HCT116 (cell line): ENCODE measurements around the gene SLC25A1. TPM values are rescaled to one million over a fixed set of nuclear protein-coding genes. Genes with fewer than 3 reads are reported as not detected.

Source experiments
- ATAC-seq: fragments of 200-7000 bp; cut with Tn5 transposase; 2 replicates; pipeline ENCODE4 v1.9.1; 2020; ENCODE audit warnings: mild to moderate bottlenecking, moderate library complexity
- BruUV-seq: library from RNA; stranded (reverse); fragments of 400-500 nt; replicated peaks from 2 replicates; lab custom pipeline; 2021; lab: Mats Ljungman, UMichigan
- CTCF ChIA-PET: fragments of 300-600 bp; sonication (Branson Sonifier 250); formaldehyde crosslinking; loops from one replicate; lab custom pipeline; 2021; ENCODE audit warnings: antibody characterized with exemption; lab: Charles Lee
- POLR2A ChIA-PET: fragments of 300-600, 350-600 bp; sonication (Branson Sonifier 250); formaldehyde crosslinking; loops from one replicate; lab custom pipeline; 2021; ENCODE audit warnings: antibody characterized with exemption; lab: Charles Lee
- RAD21 ChIA-PET, 2 experiments: fragments of 300-600 bp; sonication (Branson Sonifier 250); formaldehyde crosslinking; loops; one replicate each; lab custom pipeline; 2023; ENCODE audit warnings: low total read pairs in 2 of 2; ENCODE audit not compliant: uncharacterized antibody in 2 of 2, unreplicated experiment in 2 of 2, low non-redundant PET in 1 of 2; lab: Charles Lee
- DNase-seq: peaks from one replicate; pipeline ENCODE4 v3.0.0-alpha.2; 2010; ENCODE audit warnings: low read depth, low spot score
- H2AFZ ChIP-seq: fragments of 200-600 bp; shearing (Covaris generic), sonication (generic); 2 replicates; pipeline ENCODE4 v1.6.1; 2017; ENCODE audit warnings: low read depth, mixed run types, mixed read lengths, antibody characterized with exemption, low read length; ENCODE audit not compliant: poor library complexity, severe bottlenecking
- H3K27ac ChIP-seq: 2 replicates; pipeline ENCODE4 v1.5.1; 2012; ENCODE audit warnings: low read depth, low read length
- H3K27me3 ChIP-seq: fragments of 200-600 bp; sonication (generic); 2 replicates; pipeline ENCODE4 v1.6.1; 2016; ENCODE audit warnings: mixed run types, low read length, mixed read lengths; ENCODE audit not compliant: insufficient read depth
- H3K36me3 ChIP-seq, 2 experiments: fragments of 200-500 bp in 1 of 2; fragments of 200-600 bp in 1 of 2; sonication (Bioruptor generic) in 1 of 2; sonication (generic) in 1 of 2; 2 replicates each; pipeline versions ENCODE4 v1.5.1 to v1.6.1; 2014 to 2016; ENCODE audit warnings: low read length in 2 of 2, inconsistent platforms in 1 of 2, mixed read lengths in 1 of 2, mixed run types in 1 of 2; ENCODE audit not compliant: insufficient read depth in 2 of 2, control insufficient read depth in 1 of 2
- H3K4me1 ChIP-seq, 2 experiments: fragments of 200-600 bp in 1 of 2; sonication (generic) in 1 of 2; 2 replicates each; pipeline versions ENCODE4 v1.5.1 to v1.6.1; 2012 to 2017; ENCODE audit warnings: low read length in 2 of 2, inconsistent platforms in 1 of 2, mild to moderate bottlenecking in 1 of 2, mixed read lengths in 1 of 2, mixed run types in 1 of 2, moderate library complexity in 1 of 2; ENCODE audit not compliant: insufficient read depth in 2 of 2, control insufficient read depth in 1 of 2
- H3K4me2 ChIP-seq: fragments of 200-600 bp; sonication (generic); 2 replicates; pipeline ENCODE4 v1.6.1; 2017; ENCODE audit warnings: mixed run types, low read length, mixed read lengths
- H3K4me3 ChIP-seq, 2 experiments: fragments of 200-600 bp in 1 of 2; sonication (generic) in 1 of 2; replicated peaks in 1 of 2; 2 replicates each; pipeline ENCODE4 v1.5.1; 2011 to 2016; ENCODE audit warnings: low read length in 2 of 2, control low read depth in 1 of 2, low read depth in 1 of 2, mild to moderate bottlenecking in 1 of 2, mixed read lengths in 1 of 2, mixed run types in 1 of 2
- H3K79me2 ChIP-seq: fragments of 200-600 bp; sonication (generic); 2 replicates; pipeline ENCODE4 v1.6.1; 2017; ENCODE audit warnings: mild to moderate bottlenecking, mixed run types, low read length, moderate library complexity, mixed read lengths; ENCODE audit not compliant: insufficient read depth
- H3K9ac ChIP-seq: fragments of 200-600 bp; sonication (generic); 2 replicates; pipeline ENCODE4 v1.6.1; 2016; ENCODE audit warnings: low read length, mixed read lengths
- H3K9me2 ChIP-seq: fragments of 200-600 bp; sonication (generic), shearing (Covaris generic); 2 replicates; pipeline ENCODE4 v1.6.1; 2017; ENCODE audit warnings: mixed run types, mild to moderate bottlenecking, moderate library complexity; ENCODE audit not compliant: insufficient read depth
- H3K9me3 ChIP-seq, 2 experiments: fragments of 200-500 bp in 1 of 2; fragments of 200-600 bp in 1 of 2; sonication (Bioruptor generic) in 1 of 2; sonication (generic) in 1 of 2; 2 replicates each; pipeline ENCODE4 v1.6.1; 2014 to 2017; ENCODE audit warnings: low read length in 2 of 2, mixed read lengths in 2 of 2, inconsistent platforms in 1 of 2, low read depth in 1 of 2, mild to moderate bottlenecking in 1 of 2, mixed run types in 1 of 2, moderate library complexity in 1 of 2; ENCODE audit not compliant: control insufficient read depth in 1 of 2, insufficient read depth in 1 of 2
- H4K20me1 ChIP-seq: fragments of 200-600 bp; sonication (generic), shearing (Covaris generic); 2 replicates; pipeline ENCODE4 v1.6.1; 2017; ENCODE audit warnings: mixed run types, mild to moderate bottlenecking, moderate library complexity; ENCODE audit not compliant: insufficient read depth
- CBX3 ChIP-seq: IDR thresholded peaks from 2 replicates; pipeline ENCODE4 v1.6.1; 2012; ENCODE audit warnings: low read depth
- ELF1 ChIP-seq: IDR thresholded peaks from 2 replicates; pipeline ENCODE4 v1.6.1; 2012; ENCODE audit warnings: low read depth, borderline replicate concordance
- FOSL1 ChIP-seq: IDR thresholded peaks from 2 replicates; pipeline ENCODE4 v1.6.1; 2012; ENCODE audit warnings: low read depth
- POLR2A ChIP-seq: IDR thresholded peaks from 2 replicates; pipeline ENCODE4 v1.7.0; 2011; ENCODE audit warnings: borderline replicate concordance; ENCODE audit not compliant: insufficient read depth, insufficient read length; ENCODE audit errors: extremely low read depth
- SP1 ChIP-seq: IDR thresholded peaks from 2 replicates; pipeline ENCODE4 v1.6.1; 2012; ENCODE audit warnings: low read depth
- SRF ChIP-seq: IDR thresholded peaks from 2 replicates; pipeline ENCODE4 v1.6.1; 2012; ENCODE audit warnings: low read depth
- TCF7L2 ChIP-seq: IDR thresholded peaks from 2 replicates; pipeline ENCODE4 v1.7.0; 2011; ENCODE audit warnings: borderline replicate concordance, inconsistent platforms; ENCODE audit not compliant: insufficient read depth, insufficient read length; ENCODE audit errors: extremely low read depth
- YY1 ChIP-seq: IDR thresholded peaks from 2 replicates; pipeline ENCODE4 v1.6.1; 2011; ENCODE audit warnings: low read length, low read depth, moderate library complexity, mild to moderate bottlenecking; ENCODE audit not compliant: insufficient replicate concordance; ENCODE audit errors: extremely low read depth
- ZNF274 ChIP-seq: fragments of 200-500 bp; sonication (Bioruptor generic); IDR thresholded peaks from 2 replicates; pipeline ENCODE4 v1.6.1; 2014; ENCODE audit warnings: mild to moderate bottlenecking, low read depth, low read length, inconsistent platforms
- intact Hi-C: fragments of 100-400 bp; cut with micrococcal nuclease; formaldehyde crosslinking; loops from 2 replicates; pipeline ENCODE4 v1.10.0; 2022
- total RNA-seq: library from RNA; stranded (reverse); gene quantifications from one replicate; pipeline ENCODE4 v1.2.1, GENCODE V29; 2021; ENCODE audit not compliant: unreplicated experiment
- TF ChIP-seq, protein P1 (sequence below): IDR thresholded peaks from 2 replicates; pipeline ENCODE4 v1.6.1; 2011; ENCODE audit warnings: mild to moderate bottlenecking, low read length, moderate library complexity; ENCODE audit not compliant: insufficient replicate concordance; ENCODE audit errors: extremely low read depth

SLC25A1 gene
- total RNA-seq, 1 experiment from 2014 or later, result 146 TPM

DNA sequence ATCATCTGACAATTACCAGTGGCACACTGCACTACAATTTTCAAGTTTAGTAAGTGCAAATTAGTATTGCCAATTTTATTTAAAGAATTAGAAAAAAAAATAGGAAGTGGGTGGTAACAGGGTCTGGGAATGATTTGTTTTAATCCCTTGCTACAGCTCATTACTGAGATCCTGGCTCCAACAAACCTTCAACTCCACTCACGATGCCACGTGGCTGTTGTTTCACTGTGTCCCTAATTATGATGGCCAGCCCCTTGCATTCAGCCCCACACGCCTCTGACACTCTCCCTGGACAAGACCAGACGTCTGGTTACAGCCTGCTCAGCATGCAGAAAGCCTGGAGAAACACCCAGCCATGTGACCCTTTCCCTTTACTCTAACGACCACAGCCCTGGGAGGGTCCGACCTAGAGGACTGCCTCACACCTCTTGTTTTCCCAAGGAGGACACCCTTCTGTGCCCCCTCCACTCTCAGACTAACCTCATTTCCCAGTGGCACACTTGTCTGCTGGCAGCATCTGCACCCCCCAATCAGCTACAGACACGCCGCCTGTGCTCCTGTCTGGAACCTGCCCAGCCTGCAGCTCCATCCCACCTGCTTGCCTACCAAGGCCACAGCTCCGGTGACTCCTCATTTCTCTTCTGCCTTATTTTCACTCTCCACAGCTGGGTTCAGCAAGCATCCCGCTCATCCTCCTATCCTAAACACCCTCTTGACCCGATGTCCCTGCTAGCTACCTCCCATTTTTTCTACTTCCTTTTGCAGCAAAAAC is 18.5 kb upstream of the SLC25A1 start:
- POLR2A ChIA-PET, result no interaction called here
- RAD21 ChIA-PET, result no interaction called here
- H3K4me3 ChIP-seq, result no peak overlapping the region
- H3K36me3 ChIP-seq, result no peaks in the 10 kb centered on the region
- H3K27me3 ChIP-seq, result no peaks in the 10 kb centered on the region
- H3K4me2 ChIP-seq, result no peak overlapping the region
- H3K4me1 ChIP-seq, result no peaks in the 10 kb centered on the region
- H3K9me2 ChIP-seq, result no peaks in the 10 kb centered on the region
- no peak for ATAC-seq
- no peak for DNase-seq
- TF ChIP-seq YY1 (no peak), SP1 (no peak), TCF7L2 (no peak), POLR2A (no peak), FOSL1 (no peak), ZNF274 (no peak), CBX3 (no peak), ELF1 (no peak), SRF (no peak)
- TF ChIP-seq, protein P1, sequence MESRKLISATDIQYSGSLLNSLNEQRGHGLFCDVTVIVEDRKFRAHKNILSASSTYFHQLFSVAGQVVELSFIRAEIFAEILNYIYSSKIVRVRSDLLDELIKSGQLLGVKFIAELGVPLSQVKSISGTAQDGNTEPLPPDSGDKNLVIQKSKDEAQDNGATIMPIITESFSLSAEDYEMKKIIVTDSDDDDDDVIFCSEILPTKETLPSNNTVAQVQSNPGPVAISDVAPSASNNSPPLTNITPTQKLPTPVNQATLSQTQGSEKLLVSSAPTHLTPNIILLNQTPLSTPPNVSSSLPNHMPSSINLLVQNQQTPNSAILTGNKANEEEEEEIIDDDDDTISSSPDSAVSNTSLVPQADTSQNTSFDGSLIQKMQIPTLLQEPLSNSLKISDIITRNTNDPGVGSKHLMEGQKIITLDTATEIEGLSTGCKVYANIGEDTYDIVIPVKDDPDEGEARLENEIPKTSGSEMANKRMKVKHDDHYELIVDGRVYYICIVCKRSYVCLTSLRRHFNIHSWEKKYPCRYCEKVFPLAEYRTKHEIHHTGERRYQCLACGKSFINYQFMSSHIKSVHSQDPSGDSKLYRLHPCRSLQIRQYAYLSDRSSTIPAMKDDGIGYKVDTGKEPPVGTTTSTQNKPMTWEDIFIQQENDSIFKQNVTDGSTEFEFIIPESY, result no peak
- H4K20me1 ChIP-seq, result no peaks in the 10 kb centered on the region
- no peak overlapping the region for H3K9ac ChIP-seq
- H3K9me3 ChIP-seq, result no peaks in the 10 kb centered on the region
- no TSS peak for BruUV-seq
- H2AFZ ChIP-seq, result no peak overlapping the region
- CTCF ChIA-PET, result no interaction called here
- no peaks in the 10 kb centered on the region for H3K79me2 ChIP-seq
- intact Hi-C loops, result no loop called here
- H3K27ac ChIP-seq, result no peak overlapping the region
